Measurements from ENCODE around the gene CASZ1. TPM values are rescaled to one million over a fixed set of nuclear protein-coding genes. Genes with fewer than 3 reads are reported as not detected.
A peak's percentile ranks its signal among the peaks of the same experiment; 100 is the strongest.

CASZ1 gene
- total RNA-seq, 3 donors from 2014 or later (not counting 1 experiment from before 2014, with no cell fraction given) = 55.9 to 83.0 (median 70.6) TPM

- no peak for TF ChIP-seq CTCF (IDR thresholded peaks at IDR 0.05)
- Histone ChIP-seq H3K27me3 (ENCODE audit: control insufficient read depth, insufficient read depth, low read length) (no peaks in the 10 kb centered on the region), H3K36me3 (ENCODE audit: control insufficient read depth, insufficient read depth, low read length) (no peaks in the 10 kb centered on the region), H3K4me3 (ENCODE audit: low read length) (peak overlapping the region; percentile 67), H3K27ac (ENCODE audit: low read length) (peak overlapping the region; percentile 91), H3K9me3 (ENCODE audit: control insufficient read depth, insufficient read depth, low read length) (no peaks in the 10 kb centered on the region), H3K4me1 (ENCODE audit: control insufficient read depth, insufficient read depth, low read length) (peaks cover 28% of the 10 kb centered on the region)
- Mint-ChIP-seq H3K27me3 (ENCODE audit: low read depth in 2 of 2) (no peaks in the 10 kb centered on the region), H3K9me3 (no peaks in the 10 kb centered on the region), H3K36me3 (no peaks in the 10 kb centered on the region), H3K27ac (peak overlapping the region; percentile 82 to 92), H3K4me3 (peak overlapping the region; percentile 93), H3K4me1 (peaks cover 16 to 47% of the 10 kb centered on the region in 2 donors)
- intact Hi-C loops (cut with micrococcal nuclease) = loop anchor here (5.0 kb wide), 3 partner anchors 174 to 871 kb away; partner anchors contain the start of gene CLSTN1
- ATAC-seq = peak; percentile 31 to 45 (median 36)
- peak; percentile 62 to 80 for DNase-seq
- WGBS (ENCODE audit: insufficient coverage) = under 1% methylated on average over 79 of the region's 79 CpGs
These were observed 102.8 kb downstream of the CASZ1 start for GRCh38 chr1:10693497-10694273.

DNA sequence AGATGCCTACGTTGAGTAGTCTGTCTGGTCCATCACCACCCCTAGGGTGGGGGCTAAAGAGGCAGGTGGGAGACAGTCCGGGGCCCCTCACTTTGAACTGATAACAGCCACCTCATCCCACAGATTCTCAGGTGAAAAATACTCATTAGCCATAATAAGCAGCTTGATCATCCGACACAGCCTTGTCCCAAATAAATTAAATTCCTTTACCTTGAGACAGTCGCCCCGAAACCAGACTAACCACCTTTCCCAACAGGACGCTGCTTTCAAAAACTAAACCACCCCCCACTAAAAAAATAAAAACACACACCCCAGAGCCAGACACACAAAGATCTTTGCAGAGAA is 103.3 kb downstream of the CASZ1 start:
- DNase-seq (no peak), ATAC-seq (no peak)
- no peak for TF ChIP-seq CTCF (IDR thresholded peaks at IDR 0.05)
- H3K36me3 ChIP-seq (ENCODE audit: control insufficient read depth, insufficient read depth, low read length) = no peaks in the 10 kb centered on the region
- H3K4me3 ChIP-seq (ENCODE audit: low read length) = peak overlapping the region; percentile 67
- H3K27me3 ChIP-seq (ENCODE audit: control insufficient read depth, insufficient read depth, low read length) = no peaks in the 10 kb centered on the region
- no peaks in the 10 kb centered on the region for H3K9me3 ChIP-seq (ENCODE audit: control insufficient read depth, insufficient read depth, low read length)
- intact Hi-C loops (cut with micrococcal nuclease) = loop anchor here (5.0 kb wide), 3 partner anchors 174 to 871 kb away; partner anchors contain the start of gene CLSTN1
- no peaks in the 10 kb centered on the region for H3K36me3 Mint-ChIP-seq
- no peaks in the 10 kb centered on the region for H3K27me3 Mint-ChIP-seq (ENCODE audit: low read depth in 2 of 2)
- peaks cover 32% of the 10 kb centered on the region for H3K4me1 ChIP-seq (ENCODE audit: control insufficient read depth, insufficient read depth, low read length)
- H3K27ac Mint-ChIP-seq = peak overlapping the region; percentile 82 to 92
- peak overlapping the region; percentile 93 for H3K4me3 Mint-ChIP-seq
- H3K9me3 Mint-ChIP-seq = no peaks in the 10 kb centered on the region
- peaks cover 16 to 53% of the 10 kb centered on the region in 2 donors for H3K4me1 Mint-ChIP-seq
- H3K27ac ChIP-seq (ENCODE audit: low read length) = peak overlapping the region; percentile 91
- 63% methylated on average over 6 of the region's 6 CpGs for WGBS (ENCODE audit: insufficient coverage)

DNA sequence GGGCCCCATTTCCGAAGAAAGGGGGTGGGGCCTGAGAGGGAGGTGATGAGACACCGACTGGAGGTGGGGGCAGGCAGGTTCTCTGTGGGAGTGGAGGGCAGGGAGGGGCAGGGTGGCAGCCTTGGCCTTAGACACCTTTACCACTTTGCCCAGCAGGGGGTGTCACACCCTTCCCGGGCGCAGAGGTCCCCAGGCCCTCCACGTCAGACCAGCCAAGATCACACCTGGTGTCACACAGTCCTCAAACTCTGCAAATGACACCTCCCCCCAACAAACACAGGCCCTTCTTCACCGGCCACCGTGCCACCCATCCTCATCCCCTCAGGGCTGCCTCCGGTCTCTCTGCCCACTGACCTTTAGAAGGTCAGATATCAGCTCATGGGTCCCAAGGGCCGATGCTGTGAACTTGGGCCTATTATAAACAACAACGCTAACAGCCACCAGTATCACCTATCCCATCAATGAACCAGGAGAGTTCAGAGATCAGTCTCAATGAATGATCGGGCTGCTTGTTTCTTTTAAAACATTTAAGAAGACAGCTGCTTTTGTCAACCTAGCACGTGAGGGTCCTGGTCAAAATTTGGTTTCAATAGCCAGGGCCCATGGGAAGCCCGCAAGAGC is 103.9 kb downstream of the CASZ1 start:
- peak; percentile 38 for TF ChIP-seq CTCF (IDR thresholded peaks at IDR 0.05)
- Histone ChIP-seq H3K4me1 (ENCODE audit: control insufficient read depth, insufficient read depth, low read length) (peaks cover 32% of the 10 kb centered on the region), H3K27me3 (ENCODE audit: control insufficient read depth, insufficient read depth, low read length) (no peaks in the 10 kb centered on the region), H3K9me3 (ENCODE audit: control insufficient read depth, insufficient read depth, low read length) (no peaks in the 10 kb centered on the region), H3K4me3 (ENCODE audit: low read length) (no peak overlapping the region), H3K36me3 (ENCODE audit: control insufficient read depth, insufficient read depth, low read length) (no peaks in the 10 kb centered on the region), H3K27ac (ENCODE audit: low read length) (peak overlapping the region; percentile 91)
- peak overlapping the region; percentile 82 to 92 for H3K27ac Mint-ChIP-seq
- peaks cover 16 to 59% of the 10 kb centered on the region in 2 donors for H3K4me1 Mint-ChIP-seq
- 52% methylated on average over 13 of the region's 13 CpGs for WGBS (ENCODE audit: insufficient coverage)
- H3K27me3 Mint-ChIP-seq (ENCODE audit: low read depth in 2 of 2) = no peaks in the 10 kb centered on the region
- ATAC-seq = peak; percentile 37 to 51 (median 51)
- intact Hi-C loops (cut with micrococcal nuclease) = loop anchor here (1.0 to 5.0 kb wide), 4 partner anchors 175 to 870 kb away; partner anchors contain the start of gene CLSTN1
- peak; percentile 56 to 81 for DNase-seq
- no peaks in the 10 kb centered on the region for H3K9me3 Mint-ChIP-seq
- no peaks in the 10 kb centered on the region for H3K36me3 Mint-ChIP-seq
- H3K4me3 Mint-ChIP-seq = peak overlapping the region; percentile 93
